T-helper 1 cell treated with Interleukin-12 subunit alpha and Interleukin-12 subunit beta and Interleukin-4 antibody, amounts not matched to agents 30 ng/mL and 1 ng/mL, for 36 hours (primary cell): Measurements from ENCODE around the gene SH3BP4. TPM values are rescaled to one million over a fixed set of nuclear protein-coding genes. Genes with fewer than 3 reads are reported as not detected.

Experiments used
- intact Hi-C: fragments of 100-400 bp; cut with micrococcal nuclease; formaldehyde crosslinking; loops from one replicate; pipeline ENCODE4 v1.15.1; 2024
- total RNA-seq: library from RNA; stranded (reverse); gene quantifications from 2 replicates; pipeline ENCODE4 v1.2.3, GENCODE V29; 2022

The SH3BP4 gene
- total RNA-seq, 1 donor from 2014 or later: 0.12 TPM

DNA sequence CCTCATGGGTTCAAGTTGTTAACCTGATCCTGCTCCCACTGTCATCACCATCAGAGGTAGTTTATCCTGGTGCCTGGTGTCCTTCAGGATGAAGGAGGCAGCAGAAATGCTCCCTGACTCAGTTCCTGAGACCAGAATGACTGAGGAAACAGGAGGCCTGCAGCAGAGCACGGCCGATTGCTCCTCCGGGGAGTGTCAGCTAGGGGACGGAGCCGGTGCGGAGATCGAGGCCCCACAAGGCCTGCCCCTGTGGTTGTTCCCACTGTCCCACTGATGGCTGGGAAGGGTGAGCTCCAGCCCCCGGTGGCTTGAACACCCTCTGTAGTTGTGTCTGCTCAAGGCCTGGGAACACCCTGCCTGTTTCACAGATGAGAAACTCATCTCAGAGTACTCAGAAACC is 45.6 kb downstream of the SH3BP4 start:
- intact Hi-C loops: no loop called here

- intact Hi-C loops: no loop called here
Measured at GRCh38 chr2:234998404-234999211, 46.8 kb downstream of the SH3BP4 start.

- intact Hi-C loops: no loop called here
Measured at GRCh38 chr2:234999740-235000425, 48.1 kb downstream of the SH3BP4 start.

GRCh38 chr2:235000426-235001236 is 48.8 kb downstream of the SH3BP4 start:
- intact Hi-C loops: no loop called here

DNA sequence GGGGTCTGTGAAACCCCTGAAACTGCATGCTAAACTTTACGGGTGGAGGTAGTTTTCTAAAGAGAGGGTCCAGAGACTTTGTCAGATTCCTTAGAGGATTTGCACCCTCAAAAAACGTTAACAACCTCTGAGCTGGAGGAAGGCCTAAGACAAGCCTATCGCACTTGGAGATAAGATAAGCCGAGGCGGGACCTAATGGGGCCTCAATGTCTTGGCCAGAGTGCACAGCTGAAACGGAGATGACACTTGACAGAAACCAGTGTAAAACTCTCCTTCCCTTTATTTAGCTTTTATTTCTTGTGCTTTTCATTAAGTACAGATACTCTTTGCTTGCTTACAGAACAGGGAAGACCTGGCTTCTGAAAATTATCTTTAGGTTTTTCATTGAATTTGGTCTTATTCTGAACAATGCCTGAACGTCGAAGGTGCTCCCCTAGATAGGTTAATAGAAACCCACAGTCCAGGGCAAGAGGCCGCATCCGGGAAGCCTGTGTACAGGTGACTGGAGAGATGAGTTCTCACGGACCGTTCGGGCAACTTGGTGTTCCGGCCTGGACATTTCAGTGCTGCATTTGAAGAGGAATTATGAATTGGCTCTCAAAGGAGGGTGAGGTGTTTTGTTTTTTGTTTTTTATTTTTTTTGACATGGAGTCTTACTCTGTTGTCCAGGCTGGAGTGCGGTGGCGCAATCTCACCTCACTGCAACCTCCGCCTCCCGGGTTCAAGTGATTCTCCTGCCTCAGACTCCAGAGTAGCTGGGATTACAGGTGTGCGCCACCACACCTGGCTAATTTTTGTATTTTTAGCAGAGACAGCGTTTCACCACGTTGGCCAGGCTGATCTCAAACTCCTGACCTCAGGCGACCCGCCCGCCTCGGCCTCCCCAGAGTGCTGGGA is 49.7 kb downstream of the SH3BP4 start:
- intact Hi-C loops: no loop called here

DNA sequence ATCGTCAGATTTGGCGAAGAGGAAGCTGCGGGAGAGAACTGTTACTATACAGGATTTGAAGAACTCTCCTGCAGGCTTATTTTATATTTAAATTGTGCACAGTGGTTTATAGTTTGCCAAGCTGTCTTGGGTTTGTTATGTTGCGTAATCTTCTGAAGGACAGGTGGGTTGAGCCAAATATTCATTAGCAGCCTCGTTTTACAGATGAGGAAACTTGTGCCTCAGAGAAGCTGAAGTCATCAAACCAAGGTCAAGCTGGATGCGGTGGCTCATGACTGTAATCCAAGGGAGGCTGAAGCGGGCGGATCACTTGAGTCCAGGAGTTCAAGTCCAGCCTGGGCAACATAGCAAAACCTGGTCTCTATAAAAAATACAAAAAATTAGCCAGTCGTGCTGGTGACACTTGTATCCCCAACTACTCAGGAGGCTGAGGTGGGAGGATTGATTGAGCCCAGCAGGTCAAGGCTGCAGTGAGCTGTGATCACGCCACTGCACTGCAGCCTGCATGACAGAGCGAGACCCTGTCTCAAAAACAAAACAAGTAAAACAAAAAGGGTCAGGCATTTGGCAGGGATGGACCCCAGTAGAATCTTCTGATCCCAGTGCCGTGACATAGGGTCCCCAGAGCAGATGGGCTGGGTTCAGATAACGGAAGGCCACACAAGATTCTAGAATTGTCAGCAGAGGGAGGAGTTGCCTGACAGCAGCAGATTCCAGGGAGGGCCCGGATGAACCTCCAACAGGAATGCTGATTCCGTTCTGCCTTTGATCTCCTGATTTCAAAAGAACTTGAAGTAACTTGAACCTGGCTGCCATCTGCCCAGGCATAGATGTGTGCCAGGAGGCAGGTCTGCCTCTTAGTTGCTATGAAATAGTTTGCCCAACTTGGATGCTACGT is 50.6 kb downstream of the SH3BP4 start:
- intact Hi-C loops: no loop called here

GRCh38 chr2:235003096-235003775 is 51.4 kb downstream of the SH3BP4 start:
- intact Hi-C loops: no loop called here

- intact Hi-C loops: no loop called here
Measured at GRCh38 chr2:235004329-235004903, 52.6 kb downstream of the SH3BP4 start.

DNA sequence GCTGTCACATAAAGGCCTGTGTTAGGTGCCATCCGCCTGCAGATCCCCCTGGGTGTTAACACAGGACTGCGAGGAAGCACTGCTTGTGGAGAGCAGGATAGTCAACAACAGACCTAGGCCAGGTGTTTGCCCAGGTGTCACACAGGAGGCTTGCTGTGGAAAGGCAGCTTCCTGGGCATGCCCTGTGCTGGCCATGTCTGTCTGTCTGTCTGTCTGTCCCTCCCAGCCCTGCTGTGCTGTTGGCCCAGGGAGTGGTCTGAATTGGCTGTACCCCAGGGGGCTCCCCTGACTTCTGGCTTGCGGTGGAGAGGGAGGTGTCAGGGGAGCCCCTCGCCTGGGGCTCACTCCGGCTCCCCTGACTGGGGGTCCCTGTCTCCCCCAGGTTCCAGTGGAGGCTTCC is 53.2 kb downstream of the SH3BP4 start:
- intact Hi-C loops: no loop called here

GRCh38 chr2:235005603-235006259 is 53.9 kb downstream of the SH3BP4 start:
- intact Hi-C loops: no loop called here

GRCh38 chr2:235006461-235006860 is 54.6 kb downstream of the SH3BP4 start:
- intact Hi-C loops: no loop called here

DNA sequence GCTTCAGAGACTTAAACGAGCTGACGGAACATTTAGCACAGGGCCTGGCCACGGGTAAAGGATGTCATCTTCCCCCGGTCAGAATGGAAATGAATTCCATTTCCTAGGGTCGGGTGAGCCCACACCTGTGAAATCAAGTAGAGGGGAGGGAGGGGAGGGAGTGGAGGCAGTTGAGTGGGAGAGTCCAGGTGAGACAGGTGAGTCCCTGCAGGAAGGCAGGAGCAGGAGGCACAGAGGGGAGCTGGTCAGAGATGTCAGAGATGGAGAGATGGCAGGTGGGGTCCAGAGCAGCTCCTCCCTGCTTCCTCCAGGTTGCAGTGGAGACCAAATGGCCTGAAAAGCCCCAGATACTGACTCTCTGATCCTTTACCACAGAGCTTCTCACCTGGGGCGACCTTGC is 55.2 kb downstream of the SH3BP4 start:
- intact Hi-C loops: no loop called here

DNA sequence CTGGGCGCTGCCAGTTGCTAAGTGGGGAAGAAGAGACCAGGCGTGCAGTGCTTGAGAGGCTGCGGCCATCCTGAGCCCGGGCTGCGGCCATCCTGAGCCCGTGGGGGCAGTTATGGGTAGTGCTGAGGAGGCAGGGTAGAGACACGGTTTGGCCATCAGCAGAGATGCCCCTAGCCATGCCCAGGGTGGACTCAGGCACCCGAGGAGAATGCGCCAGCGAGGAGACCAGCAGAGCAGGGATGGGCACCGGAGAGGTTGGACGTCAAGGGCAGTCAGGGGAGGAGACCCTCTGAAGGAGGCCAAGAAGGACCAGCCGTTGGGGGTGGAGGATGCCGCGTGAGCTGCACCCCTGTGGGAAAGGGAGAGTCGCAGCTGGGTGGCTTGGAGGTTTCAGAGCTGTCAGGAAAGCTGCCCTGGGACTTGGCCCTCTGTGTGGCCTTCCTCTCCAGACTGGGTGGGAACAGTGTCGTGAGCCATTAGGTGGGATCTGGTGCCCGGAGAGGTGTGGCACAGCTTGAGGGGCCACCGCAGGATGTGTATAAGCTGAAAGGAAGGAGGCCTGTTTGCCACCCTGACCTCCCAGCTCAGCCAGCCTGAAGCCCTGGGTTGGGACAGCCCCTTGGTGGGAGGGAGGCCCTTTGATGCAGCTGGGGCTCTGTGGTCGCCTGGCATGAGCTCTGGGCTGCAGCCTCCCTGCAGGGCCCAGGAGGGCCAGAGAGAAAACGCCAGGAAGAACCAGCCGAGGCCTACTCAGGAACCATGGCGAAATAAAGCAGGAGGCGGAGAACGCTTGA is 56.0 kb downstream of the SH3BP4 start:
- intact Hi-C loops: no loop called here

GRCh38 chr2:235008584-235009044 is 56.8 kb downstream of the SH3BP4 start:
- intact Hi-C loops: no loop called here

- intact Hi-C loops: no loop called here
Measured at GRCh38 chr2:235009081-235009480, 57.3 kb downstream of the SH3BP4 start.

- intact Hi-C loops: no loop called here
Measured at GRCh38 chr2:235010117-235010714, 58.4 kb downstream of the SH3BP4 start.

GRCh38 chr2:235011607-235011928 is 59.8 kb downstream of the SH3BP4 start:
- intact Hi-C loops: no loop called here
